IMR-90 (cell line): Measurements from ENCODE around the gene PPP1R14C. TPM values are rescaled to one million over a fixed set of nuclear protein-coding genes. Genes with fewer than 3 reads are reported as not detected.

Experiments used
- ATAC-seq: fragments of 200-7000 bp; cut with Tn5 transposase; 2 replicates; pipeline ENCODE4 v1.9.1; 2020; ENCODE audit warnings: low read depth, mild to moderate bottlenecking, moderate library complexity
- BruUV-seq: library from RNA; stranded (reverse); fragments of 400-500 nt; replicated peaks from 2 replicates; lab custom pipeline; 2021; lab: Mats Ljungman, UMichigan
- CTCF ChIA-PET: fragments of 300-600 bp; formaldehyde crosslinking; extraction: SDS; loops from one replicate; lab custom pipeline; 2021; ENCODE audit warnings: antibody characterized with exemption; lab: Yijun Ruan, JAX
- POLR2A ChIA-PET: fragments of 300-600 bp; sonication (Branson Sonifier 250); formaldehyde crosslinking; loops from one replicate; lab custom pipeline; 2022; ENCODE audit warnings: antibody characterized with exemption; ENCODE audit not compliant: unreplicated experiment; lab: Charles Lee
- DNase-seq: peaks from one replicate; pipeline ENCODE4 v3.0.0; 2013
- H2AFZ ChIP-seq: replicated peaks from 2 replicates; pipeline ENCODE3; 2013; ENCODE audit warnings: low read length, mild to moderate bottlenecking; ENCODE audit not compliant: poor library complexity
- H2AK5ac ChIP-seq: 2 replicates; pipeline ENCODE4 v1.6.1; 2013; ENCODE audit warnings: low read depth, low read length, inconsistent platforms
- H2AK9ac ChIP-seq: replicated peaks from 2 replicates; pipeline ENCODE3; 2013; ENCODE audit warnings: mild to moderate bottlenecking, low read depth, low read length, moderate library complexity; ENCODE audit not compliant: poor library complexity
- H2BK120ac ChIP-seq: 2 replicates; pipeline ENCODE4 v1.6.1; 2013; ENCODE audit warnings: low read depth, low read length, inconsistent platforms
- H2BK15ac ChIP-seq: 3 replicates; pipeline ENCODE4 v1.6.1; 2013; ENCODE audit warnings: low read depth, low read length, inconsistent platforms
- H2BK20ac ChIP-seq: 2 replicates; pipeline ENCODE4 v1.6.1; 2013; ENCODE audit warnings: low read depth, mild to moderate bottlenecking, inconsistent platforms, low read length, moderate library complexity
- H2BK5ac ChIP-seq: 2 replicates; pipeline ENCODE4 v1.6.1; 2013; ENCODE audit warnings: mild to moderate bottlenecking, low read depth, low read length, inconsistent platforms; ENCODE audit not compliant: poor library complexity, severe bottlenecking
- H3K14ac ChIP-seq: replicated peaks from 2 replicates; pipeline ENCODE4 v1.6.1; 2013; ENCODE audit warnings: low read depth, low read length, inconsistent platforms
- H3K18ac ChIP-seq: 2 replicates; pipeline ENCODE4 v1.6.1; 2013; ENCODE audit warnings: low read depth, low read length, control low read depth
- H3K23ac ChIP-seq: 2 replicates; pipeline ENCODE4 v1.6.1; 2013; ENCODE audit warnings: low read depth, low read length, inconsistent platforms
- H3K27ac ChIP-seq: 2 replicates; pipeline ENCODE4 v1.5.1; 2013; ENCODE audit warnings: mild to moderate bottlenecking, control low read depth, low read length; ENCODE audit not compliant: insufficient read depth
- H3K27me3 ChIP-seq: 2 replicates; pipeline ENCODE4 v1.6.1; 2013; ENCODE audit warnings: low read length; ENCODE audit not compliant: control insufficient read depth, insufficient read depth
- H3K36me3 ChIP-seq: 2 replicates; pipeline ENCODE4 v1.6.1; 2013; ENCODE audit warnings: low read length, mixed read lengths; ENCODE audit not compliant: control insufficient read depth, insufficient read depth
- H3K4ac ChIP-seq: 2 replicates; pipeline ENCODE4 v1.6.1; 2013; ENCODE audit warnings: low read depth, low read length, inconsistent platforms
- H3K4me1 ChIP-seq: 2 replicates; pipeline ENCODE4 v1.6.1; 2013; ENCODE audit warnings: low read length, mixed read lengths; ENCODE audit not compliant: control insufficient read depth, insufficient read depth
- H3K4me2 ChIP-seq: 2 replicates; pipeline ENCODE4 v1.6.1; 2013; ENCODE audit warnings: low read depth, mild to moderate bottlenecking, control low read depth, low read length, moderate library complexity
- H3K4me3 ChIP-seq: 2 replicates; pipeline ENCODE4 v1.5.1; 2013; ENCODE audit warnings: low read depth, mild to moderate bottlenecking, control low read depth, low read length, moderate library complexity; ENCODE audit not compliant: insufficient read depth
- H3K56ac ChIP-seq: 2 replicates; pipeline ENCODE4 v1.6.1; 2013; ENCODE audit warnings: low read length, inconsistent platforms; ENCODE audit not compliant: insufficient read depth; ENCODE audit errors: extremely low read depth
- H3K79me1 ChIP-seq, 2 experiments: 2 replicates each; pipeline ENCODE4 v1.6.1; 2013; ENCODE audit warnings: low read length in 2 of 2, inconsistent platforms in 1 of 2, low read depth in 1 of 2
- H3K9ac ChIP-seq: 2 replicates; pipeline ENCODE4 v1.6.1; 2013; ENCODE audit warnings: low read depth, low read length, control low read depth
- H3K9me1 ChIP-seq: 2 replicates; pipeline ENCODE4 v1.6.1; 2013; ENCODE audit warnings: low read length, inconsistent platforms; ENCODE audit not compliant: insufficient read depth
- H3K9me3 ChIP-seq: 2 replicates; pipeline ENCODE4 v1.6.1; 2013; ENCODE audit warnings: low read length; ENCODE audit not compliant: control insufficient read depth, insufficient read depth
- H4K20me1 ChIP-seq: 2 replicates; pipeline ENCODE4 v1.6.1; 2013; ENCODE audit warnings: low read length, inconsistent platforms; ENCODE audit not compliant: insufficient read depth
- H4K5ac ChIP-seq: 2 replicates; pipeline ENCODE4 v1.6.1; 2013; ENCODE audit warnings: mild to moderate bottlenecking, low read depth, low read length, control low read depth
- H4K8ac ChIP-seq, 2 experiments: 2 replicates each; pipeline ENCODE4 v1.6.1; 2013; ENCODE audit warnings: low read depth in 2 of 2, low read length in 2 of 2, control low read depth in 1 of 2, inconsistent platforms in 1 of 2
- H4K91ac ChIP-seq: 2 replicates; pipeline ENCODE4 v1.6.1; 2013; ENCODE audit warnings: low read depth, low read length, inconsistent platforms; ENCODE audit not compliant: insufficient read depth
- BHLHE40 ChIP-seq: fragments of 150-350 bp; IDR thresholded peaks from 2 replicates; pipeline ENCODE4 v1.6.1; 2016; ENCODE audit warnings: mild to moderate bottlenecking, low read depth, low read length
- CEBPB ChIP-seq: IDR thresholded peaks from 2 replicates; pipeline ENCODE4 v1.6.1; 2012; ENCODE audit warnings: low read depth, low read length, improper control_type of control experiment
- CHD1 ChIP-seq: IDR thresholded peaks from 2 replicates; pipeline ENCODE4 v1.6.1; 2012; ENCODE audit warnings: low read depth, low read length, improper control_type of control experiment
- MAFK ChIP-seq: IDR thresholded peaks from 2 replicates; pipeline ENCODE4 v1.6.1; 2012; ENCODE audit warnings: low read depth, low read length, improper control_type of control experiment
- MAZ ChIP-seq: IDR thresholded peaks from 2 replicates; pipeline ENCODE4 v1.6.1; 2012; ENCODE audit warnings: low read depth, mild to moderate bottlenecking, low read length, improper control_type of control experiment, moderate library complexity, borderline replicate concordance
- MXI1 ChIP-seq: IDR thresholded peaks from 2 replicates; pipeline ENCODE4 v1.6.1; 2012; ENCODE audit warnings: low read depth, mild to moderate bottlenecking, low read length, moderate library complexity, borderline replicate concordance
- NFE2L2 ChIP-seq: fragments of 150-350 bp; IDR thresholded peaks from 2 replicates; pipeline ENCODE4 v1.6.1; 2016; ENCODE audit warnings: low read depth, mild to moderate bottlenecking, low read length
- POLR2A ChIP-seq: IDR thresholded peaks from 2 replicates; pipeline ENCODE4 v1.6.1; 2012; ENCODE audit warnings: mild to moderate bottlenecking, low read depth, low read length
- RAD21 ChIP-seq: IDR thresholded peaks from 2 replicates; pipeline ENCODE4 v1.6.1; 2012; ENCODE audit warnings: low read length, improper control_type of control experiment
- RCOR1 ChIP-seq: IDR thresholded peaks from 2 replicates; pipeline ENCODE4 v1.6.1; 2012; ENCODE audit warnings: mild to moderate bottlenecking, low read length, improper control_type of control experiment; ENCODE audit not compliant: insufficient replicate concordance
- RFX5 ChIP-seq: IDR thresholded peaks from 2 replicates; pipeline ENCODE4 v1.8.0; 2012; ENCODE audit warnings: low read depth, mild to moderate bottlenecking, low read length, moderate library complexity
- SMC3 ChIP-seq: fragments of 150-350 bp; IDR thresholded peaks from 2 replicates; pipeline ENCODE4 v1.6.1; 2016; ENCODE audit warnings: low read depth, mild to moderate bottlenecking, antibody characterized with exemption, low read length, moderate library complexity
- USF2 ChIP-seq: fragments of 150-350 bp; IDR thresholded peaks from 2 replicates; pipeline ENCODE4 v1.6.1; 2017; ENCODE audit warnings: mild to moderate bottlenecking, antibody characterized with exemption, low read length, low read depth
- WGBS, 2 experiments: methylation state at CpG; one replicate each; pipeline versions ENCODE4 v1.1.5 to v1.1.7; 2013; ENCODE audit warnings: missing lambda C conversion rate in 2 of 2; ENCODE audit not compliant: insufficient read length in 1 of 2; ENCODE audit errors: extremely low coverage in 2 of 2; 5-methylcytosine and 5-hydroxymethylcytosine counted together
- dilution Hi-C: fragments of 300-500 bp; cut with HindIII; formaldehyde crosslinking; loops from one replicate; pipeline ENCODE4 v1.14.3; 2018; ENCODE audit warnings: low sequenced_read_pairs; ENCODE audit not compliant: unreplicated experiment
- in situ Hi-C: fragments of 300-500 bp; cut with MboI; formaldehyde crosslinking; loops from 3 replicates; pipeline ENCODE4 v1.14.3; 2019; ENCODE audit warnings: low sequenced_read_pairs, inconsistent platforms, mixed read lengths
- intact Hi-C: fragments of 100-400 bp; cut with micrococcal nuclease; formaldehyde crosslinking; loops from 2 replicates; pipeline ENCODE4 v1.10.0; 2022
- polyA plus RNA-seq, 3 experiments: library from polyadenylated mRNA; depleted of rRNA; stranded (reverse); fragments of >200 nt; gene quantifications; 2 replicates each; pipeline ENCODE4 v1.2.3, GENCODE V29; 2012; ENCODE audit warnings: low replicate concordance in 1 of 3
- total RNA-seq: library from RNA; depleted of rRNA; stranded (reverse); fragments of >200 nt; gene quantifications from 2 replicates; pipeline ENCODE4 v1.2.3, GENCODE V29; 2012
- TF ChIP-seq, protein P1 (sequence below): conservative IDR thresholded peaks from 2 replicates; pipeline ENCODE4 v1.5.1; 2012; ENCODE audit warnings: mild to moderate bottlenecking, low read depth, low read length, improper control_type of control experiment
- TF ChIP-seq, protein P2 (sequence below): fragments of 150-350 bp; IDR thresholded peaks from 2 replicates; pipeline ENCODE4 v1.6.1; 2016; ENCODE audit warnings: low read depth, mild to moderate bottlenecking, low read length, moderate library complexity, borderline replicate concordance

The PPP1R14C gene
- total and polyA plus RNA-seq, 2 of the 4 experiments (the other 2 are of a cell fraction), result not detected

DNA sequence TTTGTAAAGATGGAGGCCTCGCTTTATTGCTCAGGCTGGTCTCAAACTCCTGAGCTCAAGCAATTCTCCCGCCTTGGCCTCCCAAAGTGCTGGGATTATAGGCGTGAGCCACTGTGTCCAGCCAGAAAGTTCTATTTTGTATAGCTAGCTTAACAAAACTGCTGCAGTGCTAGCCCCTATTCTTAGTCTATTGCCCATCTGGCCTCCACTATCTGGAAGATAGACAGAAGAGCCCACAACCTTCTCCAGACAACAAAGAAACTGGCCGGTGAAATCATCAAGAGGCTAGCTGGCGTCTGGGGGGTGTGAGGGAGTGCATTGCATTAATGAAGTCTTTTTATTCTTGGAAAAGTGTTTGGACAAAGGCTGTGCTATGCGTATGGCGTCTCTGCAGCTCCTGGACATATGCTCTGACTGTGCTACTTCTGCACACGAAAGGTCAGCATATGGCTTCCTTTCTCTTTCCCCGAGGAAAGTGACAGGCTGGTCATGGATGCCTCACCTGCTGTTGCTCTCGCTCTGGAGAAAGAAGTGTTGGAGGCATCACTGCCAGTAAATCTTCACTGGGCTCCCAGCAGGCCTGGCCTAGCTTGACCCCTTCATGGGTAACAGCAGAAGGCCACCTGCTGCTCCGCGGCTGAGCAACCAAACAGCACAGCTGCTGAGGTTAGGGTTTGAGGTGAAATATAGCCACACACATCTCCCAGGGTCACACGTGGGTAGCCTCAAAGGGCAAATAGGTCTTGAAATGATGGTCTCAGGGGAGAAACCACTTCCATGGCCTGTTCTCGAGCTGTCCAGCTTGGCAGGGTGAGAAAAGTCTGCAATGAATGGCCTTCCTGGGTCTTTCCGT lies 130.8 kb downstream of the PPP1R14C start:
- in situ Hi-C loops, result no loop called here
- no peak for DNase-seq
- TF ChIP-seq, protein P1, sequence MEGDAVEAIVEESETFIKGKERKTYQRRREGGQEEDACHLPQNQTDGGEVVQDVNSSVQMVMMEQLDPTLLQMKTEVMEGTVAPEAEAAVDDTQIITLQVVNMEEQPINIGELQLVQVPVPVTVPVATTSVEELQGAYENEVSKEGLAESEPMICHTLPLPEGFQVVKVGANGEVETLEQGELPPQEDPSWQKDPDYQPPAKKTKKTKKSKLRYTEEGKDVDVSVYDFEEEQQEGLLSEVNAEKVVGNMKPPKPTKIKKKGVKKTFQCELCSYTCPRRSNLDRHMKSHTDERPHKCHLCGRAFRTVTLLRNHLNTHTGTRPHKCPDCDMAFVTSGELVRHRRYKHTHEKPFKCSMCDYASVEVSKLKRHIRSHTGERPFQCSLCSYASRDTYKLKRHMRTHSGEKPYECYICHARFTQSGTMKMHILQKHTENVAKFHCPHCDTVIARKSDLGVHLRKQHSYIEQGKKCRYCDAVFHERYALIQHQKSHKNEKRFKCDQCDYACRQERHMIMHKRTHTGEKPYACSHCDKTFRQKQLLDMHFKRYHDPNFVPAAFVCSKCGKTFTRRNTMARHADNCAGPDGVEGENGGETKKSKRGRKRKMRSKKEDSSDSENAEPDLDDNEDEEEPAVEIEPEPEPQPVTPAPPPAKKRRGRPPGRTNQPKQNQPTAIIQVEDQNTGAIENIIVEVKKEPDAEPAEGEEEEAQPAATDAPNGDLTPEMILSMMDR, result no peak
- TF ChIP-seq RAD21 (no peak), BHLHE40 (no peak), MAFK (no peak), RCOR1 (no peak), USF2 (no peak), MXI1 (no peak), CEBPB (no peak), CHD1 (no peak), NFE2L2 (no peak), RFX5 (no peak), SMC3 (no peak), POLR2A (no peak), MAZ (no peak)
- TF ChIP-seq, protein P2, sequence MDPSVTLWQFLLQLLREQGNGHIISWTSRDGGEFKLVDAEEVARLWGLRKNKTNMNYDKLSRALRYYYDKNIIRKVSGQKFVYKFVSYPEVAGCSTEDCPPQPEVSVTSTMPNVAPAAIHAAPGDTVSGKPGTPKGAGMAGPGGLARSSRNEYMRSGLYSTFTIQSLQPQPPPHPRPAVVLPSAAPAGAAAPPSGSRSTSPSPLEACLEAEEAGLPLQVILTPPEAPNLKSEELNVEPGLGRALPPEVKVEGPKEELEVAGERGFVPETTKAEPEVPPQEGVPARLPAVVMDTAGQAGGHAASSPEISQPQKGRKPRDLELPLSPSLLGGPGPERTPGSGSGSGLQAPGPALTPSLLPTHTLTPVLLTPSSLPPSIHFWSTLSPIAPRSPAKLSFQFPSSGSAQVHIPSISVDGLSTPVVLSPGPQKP, result no peak

More for the DNA sequence above, 130.8 kb downstream of the PPP1R14C start:
- Histone ChIP-seq H2BK5ac (no peak overlapping the region), H4K20me1 (no peaks in the 10 kb centered on the region), H4K91ac (no peak overlapping the region), H4K5ac (no peak overlapping the region), H3K9ac (no peak overlapping the region), H3K4me3 (no peak overlapping the region), H3K27me3 (peaks cover 2% of the 10 kb centered on the region; the same call in 1 of the 2 replicates), H2BK20ac (no peak overlapping the region), H2BK120ac (no peak overlapping the region), H4K8ac (no peak overlapping the region), H2AK9ac (no peak overlapping the region), H2AFZ (no peak overlapping the region), H2BK15ac (no peak overlapping the region), H3K9me3 (no peaks in the 10 kb centered on the region), H3K79me1 (no peaks in the 10 kb centered on the region), H3K36me3 (no peaks in the 10 kb centered on the region), H3K4ac (no peak overlapping the region), H3K56ac (no peak overlapping the region), H3K4me1 (peaks cover under 1% of the 10 kb centered on the region; the same call in 1 of the 2 replicates), H3K4me2 (no peak overlapping the region), H3K14ac (no peak overlapping the region), H3K27ac (no peak overlapping the region), H3K23ac (no peak overlapping the region), H2AK5ac (no peak overlapping the region), H3K18ac (no peak overlapping the region), H3K9me1 (peaks cover 4% of the 10 kb centered on the region; the same call in 1 of the 2 replicates)
- dilution Hi-C loops (no loop called here), intact Hi-C loops (no loop called here)
- no TSS peak for BruUV-seq
- whole genome bisulfite sequencing, 2 experiments, result 80% methylated on average over 1 of the region's 15 CpGs; no CpG with 5 or more reads in 1 of the 2 experiments
- POLR2A ChIA-PET, result no interaction called here
- CTCF ChIA-PET, result no interaction called here
- no peak for ATAC-seq
